ENCODE results near the gene TSLP. TPM values are rescaled to one million over a fixed set of nuclear protein-coding genes. Genes with fewer than 3 reads are reported as not detected.

Gene TSLP
- polyA plus RNA-seq, 3 donors = 0.11 TPM; not detected in 2

GRCh38 chr5:111115229-111115628 lies 43.7 kb downstream of the TSLP start:
- H3K36me3 Mint-ChIP-seq = peaks cover 49 to 55% of the 10 kb centered on the region in 2 donors
- H3K9me3 Mint-ChIP-seq = no peaks in the 10 kb centered on the region
- Histone ChIP-seq H3K4me1 (ENCODE audit: control insufficient read depth in 1 of 2, insufficient read depth in 2 of 2, low read length in 2 of 2) (peaks cover 13 to 17% of the 10 kb centered on the region in 2 donors), H4K20me1 (ENCODE audit: insufficient read depth, low read length) (no peaks in the 10 kb centered on the region), H3K79me2 (ENCODE audit: insufficient read depth, low read length) (no peaks in the 10 kb centered on the region), H3K36me3 (replicated peaks in 1 of 2; ENCODE audit: control insufficient read depth in 1 of 2, insufficient read depth in 2 of 2, low read length in 2 of 2) (peaks cover 66 to 74% of the 10 kb centered on the region in 2 donors), H3K27ac (ENCODE audit: low read depth in 1 of 2, low read length in 2 of 2) (no peak overlapping the region), H3K27me3 (ENCODE audit: control insufficient read depth in 2 of 2, insufficient read depth in 2 of 2, low read length in 2 of 2) (no peaks in the 10 kb centered on the region), H3K4me3 (replicated peaks in 1 of 3; ENCODE audit: low read depth in 2 of 3, low read length in 3 of 3) (no peak overlapping the region), H2AFZ (ENCODE audit: insufficient read depth, low read depth, low read length, poor library complexity, severe bottlenecking) (no peak overlapping the region), H3K9me3 (replicated peaks in 1 of 2; ENCODE audit: control insufficient read depth in 1 of 2, insufficient read depth in 1 of 2, low read length in 2 of 2) (no peaks in the 10 kb centered on the region), H3K9ac (ENCODE audit: insufficient read depth, low read length, poor library complexity, severe bottlenecking) (no peak overlapping the region), H3K4me2 (replicated peaks; ENCODE audit: extremely low read depth, low read length, poor library complexity, severe bottlenecking) (no peak overlapping the region)
- H3K27ac Mint-ChIP-seq = no peak overlapping the region
- H3K27me3 Mint-ChIP-seq (ENCODE audit: low read depth in 3 of 3) = no peaks in the 10 kb centered on the region
- H3K4me1 Mint-ChIP-seq = peaks cover 18% of the 10 kb centered on the region
- WGBS (ENCODE audit: insufficient coverage) = no CpG with 5 or more reads among the region's 1 CpG
- intact Hi-C loops (cut with micrococcal nuclease) = no loop called here
- no peak overlapping the region for H3K4me3 Mint-ChIP-seq
- TF ChIP-seq CTCF (IDR thresholded peaks at IDR 0.05) = no peak
- no peak for DNase-seq

- no peak overlapping the region for H3K27ac Mint-ChIP-seq
- Histone ChIP-seq H3K9me3 (replicated peaks in 1 of 2; ENCODE audit: control insufficient read depth in 1 of 2, insufficient read depth in 1 of 2, low read length in 2 of 2) (no peaks in the 10 kb centered on the region), H3K36me3 (replicated peaks in 1 of 2; ENCODE audit: control insufficient read depth in 1 of 2, insufficient read depth in 2 of 2, low read length in 2 of 2) (peaks cover 66 to 74% of the 10 kb centered on the region in 2 donors)
These were observed 45.0 kb downstream of the TSLP start for GRCh38 chr5:111116550-111116949.

More at GRCh38 chr5:111116550-111116949, 45.0 kb downstream of the TSLP start:
- H3K27ac ChIP-seq (ENCODE audit: low read depth in 1 of 2, low read length in 2 of 2) = peak overlapping the region in 1 of 2 donors; percentile 36
- H3K4me1 ChIP-seq (ENCODE audit: control insufficient read depth in 1 of 2, insufficient read depth in 2 of 2, low read length in 2 of 2) = peaks cover 13 to 17% of the 10 kb centered on the region in 2 donors
- no peaks in the 10 kb centered on the region for H3K79me2 ChIP-seq (ENCODE audit: insufficient read depth, low read length)
- WGBS (ENCODE audit: insufficient coverage) = no CpG with 5 or more reads among the region's 1 CpG
- no peak for TF ChIP-seq CTCF (IDR thresholded peaks at IDR 0.05)
- H3K9ac ChIP-seq (ENCODE audit: insufficient read depth, low read length, poor library complexity, severe bottlenecking) = no peak overlapping the region
- H3K4me2 ChIP-seq (replicated peaks; ENCODE audit: extremely low read depth, low read length, poor library complexity, severe bottlenecking) = peak overlapping the region; percentile 14
- H3K9me3 Mint-ChIP-seq = no peaks in the 10 kb centered on the region
- DNase-seq = peak; percentile 29 to 50 (median 32)
- H3K27me3 Mint-ChIP-seq (ENCODE audit: low read depth in 3 of 3) = no peaks in the 10 kb centered on the region
- no peak overlapping the region for H3K4me3 Mint-ChIP-seq
- H3K4me3 ChIP-seq (replicated peaks in 1 of 3; ENCODE audit: low read depth in 2 of 3, low read length in 3 of 3) = no peak overlapping the region
- peaks cover 18% of the 10 kb centered on the region for H3K4me1 Mint-ChIP-seq
- H4K20me1 ChIP-seq (ENCODE audit: insufficient read depth, low read length) = no peaks in the 10 kb centered on the region
- intact Hi-C loops (cut with micrococcal nuclease) = no loop called here
- H3K27me3 ChIP-seq (ENCODE audit: control insufficient read depth in 2 of 2, insufficient read depth in 2 of 2, low read length in 2 of 2) = no peaks in the 10 kb centered on the region
- H2AFZ ChIP-seq (ENCODE audit: insufficient read depth, low read depth, low read length, poor library complexity, severe bottlenecking) = no peak overlapping the region
- H3K36me3 Mint-ChIP-seq = peaks cover 49 to 55% of the 10 kb centered on the region in 2 donors

Measured in CD14-positive monocyte (primary cell).